Smooth muscle cell (in vitro differentiated cells): Measurements from ENCODE around the gene ABCA3. TPM values are rescaled to one million over a fixed set of nuclear protein-coding genes. Genes with fewer than 3 reads are reported as not detected.
"Not testable (repeated sequence)": the region's sequence is repeated elsewhere in the genome, so short reads cannot be mapped to it uniquely, and the experiment has no call there.

Experiments
- DNase-seq: peaks from one replicate; lab custom pipeline; 2025; ENCODE audit not compliant: unreplicated experiment; lab: John Stamatoyannopoulos, UW
- H2AFZ ChIP-seq: fragments of 200-600 bp; sonication (generic); 2 replicates; pipeline ENCODE4 v1.6.0; 2016; ENCODE audit warnings: antibody characterized with exemption, low read depth, mild to moderate bottlenecking
- H3F3A ChIP-seq: fragments of 200-600 bp; sonication (generic); 2 replicates; pipeline ENCODE4 v1.6.0; 2017; ENCODE audit warnings: antibody characterized with exemption, low read depth
- H3K27ac ChIP-seq: fragments of 200-600 bp; sonication (generic); 2 replicates; pipeline ENCODE4 v1.5.1; 2016; ENCODE audit warnings: low read depth, mild to moderate bottlenecking
- H3K27me3 ChIP-seq: fragments of 200-600 bp; sonication (generic); 2 replicates; pipeline ENCODE4 v1.6.1; 2016; ENCODE audit warnings: low read depth, mild to moderate bottlenecking
- H3K36me3 ChIP-seq: fragments of 200-600 bp; sonication (generic); 2 replicates; pipeline ENCODE4 v1.5.1; 2016; ENCODE audit warnings: low read depth
- H3K4me1 ChIP-seq: fragments of 200-600 bp; sonication (generic); 2 replicates; pipeline ENCODE4 v1.5.1; 2016; ENCODE audit warnings: low read depth
- H3K4me2 ChIP-seq: fragments of 200-600 bp; sonication (generic); 2 replicates; pipeline ENCODE4 v1.6.0; 2016; ENCODE audit warnings: mild to moderate bottlenecking
- H3K4me3 ChIP-seq: fragments of 200-600 bp; sonication (generic); 2 replicates; pipeline ENCODE4 v1.5.1; 2016; ENCODE audit warnings: mild to moderate bottlenecking
- H3K79me2 ChIP-seq: fragments of 200-600 bp; sonication (generic); 2 replicates; pipeline ENCODE4 v1.6.0; 2016; ENCODE audit warnings: low read depth, mild to moderate bottlenecking
- H3K9ac ChIP-seq: fragments of 200-600 bp; sonication (generic); 2 replicates; pipeline ENCODE4 v1.6.0; 2016; ENCODE audit warnings: low read depth
- H3K9me3 ChIP-seq: fragments of 200-600 bp; sonication (generic); replicated peaks from 2 replicates; pipeline ENCODE4 v1.5.1; 2016; ENCODE audit warnings: low read depth
- H4K20me1 ChIP-seq: fragments of 200-600 bp; sonication (generic); 2 replicates; pipeline ENCODE4 v1.6.0; 2016; ENCODE audit warnings: low read depth
- WGBS: methylation state at CpG from one replicate; pipeline ENCODE4 v1.1.7; 2016; ENCODE audit warnings: low lambda C conversion rate; 5-methylcytosine and 5-hydroxymethylcytosine counted together
- polyA plus RNA-seq: library from polyadenylated mRNA; unstranded; fragments of >200 nt; fragmentation: Nextera tagmentation; extraction: Ambion mirVana; gene quantifications from 2 replicates; pipeline ENCODE4 v1.2.1, GENCODE V29; 2016
- total RNA-seq: library from RNA; depleted of rRNA; stranded (reverse); fragments of >200 nt; gene quantifications from 2 replicates; pipeline ENCODE4 v1.2.3, GENCODE V29; 2014
- TF ChIP-seq, protein P1 (sequence below): fragments of 200-600 bp; sonication (generic); IDR thresholded peaks from 2 replicates; pipeline ENCODE4 v1.5.1; 2017; ENCODE audit warnings: borderline replicate concordance, mild to moderate bottlenecking, antibody characterized with exemption; ENCODE audit not compliant: insufficient read depth, poor library complexity, severe bottlenecking

Gene ABCA3
- total and polyA plus RNA-seq, 2 experiments from 2014 or later = 1.4 to 2.2 TPM

DNA sequence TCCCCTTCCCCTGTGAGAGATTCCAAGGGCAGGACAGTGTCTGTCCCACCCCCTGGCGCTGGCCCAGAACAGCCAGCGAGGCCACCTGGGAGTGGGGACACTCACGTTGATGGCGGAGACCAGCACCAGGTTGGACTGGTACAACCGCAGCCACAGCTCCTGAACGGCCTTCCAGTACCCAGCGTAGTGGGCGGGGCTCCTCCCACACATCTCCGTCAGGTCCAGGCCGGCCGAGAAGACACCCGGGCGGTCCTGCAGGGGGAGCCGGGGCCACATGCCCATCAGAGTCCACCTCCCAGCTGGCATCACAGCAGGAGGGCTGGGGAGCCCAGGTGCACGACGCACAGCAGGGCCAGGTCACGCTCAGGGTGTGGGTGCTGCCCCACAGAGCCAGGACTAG lies 96.2 kb downstream of the ABCA3 start:
- TF ChIP-seq, protein P1, sequence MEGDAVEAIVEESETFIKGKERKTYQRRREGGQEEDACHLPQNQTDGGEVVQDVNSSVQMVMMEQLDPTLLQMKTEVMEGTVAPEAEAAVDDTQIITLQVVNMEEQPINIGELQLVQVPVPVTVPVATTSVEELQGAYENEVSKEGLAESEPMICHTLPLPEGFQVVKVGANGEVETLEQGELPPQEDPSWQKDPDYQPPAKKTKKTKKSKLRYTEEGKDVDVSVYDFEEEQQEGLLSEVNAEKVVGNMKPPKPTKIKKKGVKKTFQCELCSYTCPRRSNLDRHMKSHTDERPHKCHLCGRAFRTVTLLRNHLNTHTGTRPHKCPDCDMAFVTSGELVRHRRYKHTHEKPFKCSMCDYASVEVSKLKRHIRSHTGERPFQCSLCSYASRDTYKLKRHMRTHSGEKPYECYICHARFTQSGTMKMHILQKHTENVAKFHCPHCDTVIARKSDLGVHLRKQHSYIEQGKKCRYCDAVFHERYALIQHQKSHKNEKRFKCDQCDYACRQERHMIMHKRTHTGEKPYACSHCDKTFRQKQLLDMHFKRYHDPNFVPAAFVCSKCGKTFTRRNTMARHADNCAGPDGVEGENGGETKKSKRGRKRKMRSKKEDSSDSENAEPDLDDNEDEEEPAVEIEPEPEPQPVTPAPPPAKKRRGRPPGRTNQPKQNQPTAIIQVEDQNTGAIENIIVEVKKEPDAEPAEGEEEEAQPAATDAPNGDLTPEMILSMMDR = no peak
- Histone ChIP-seq H3K9me3 (no peaks in the 10 kb centered on the region), H3K4me1 (no peaks in the 10 kb centered on the region), H3F3A (peaks cover 6% of the 10 kb centered on the region), H3K36me3 (no peaks in the 10 kb centered on the region), H3K79me2 (peaks cover 20% of the 10 kb centered on the region), H3K4me3 (no peak overlapping the region), H3K9ac (no peak overlapping the region), H4K20me1 (no peaks in the 10 kb centered on the region), H3K27ac (no peak overlapping the region), H3K27me3 (no peaks in the 10 kb centered on the region), H3K4me2 (no peak overlapping the region), H2AFZ (no peak overlapping the region)
- 87% methylated on average over 17 of the region's 17 CpGs for WGBS
- DNase-seq = no peak

DNA sequence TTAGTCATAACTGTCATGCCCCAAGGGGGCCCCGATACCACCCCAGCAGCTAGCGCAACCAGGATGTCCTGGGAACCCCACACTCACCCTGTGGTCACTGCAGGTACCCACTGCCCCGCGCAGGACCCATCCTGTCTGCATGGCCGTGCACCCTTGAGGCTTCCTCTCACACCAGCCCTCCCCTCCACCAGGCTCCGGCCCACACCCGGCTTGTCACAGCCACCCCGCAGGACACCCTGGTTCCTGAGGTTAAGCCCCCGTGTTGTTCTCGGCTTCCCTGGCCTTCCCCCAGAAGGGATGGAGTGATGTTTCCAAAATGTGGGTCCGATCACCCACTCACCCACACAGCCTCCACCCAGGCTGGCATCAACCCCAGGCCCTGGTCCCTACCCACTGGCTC lies 96.7 kb downstream of the ABCA3 start:
- no peak for DNase-seq
- Histone ChIP-seq H3K27ac (no peak overlapping the region), H3K4me3 (no peak overlapping the region), H3K9me3 (no peaks in the 10 kb centered on the region), H3K27me3 (no peaks in the 10 kb centered on the region), H3K4me2 (no peak overlapping the region), H3K79me2 (peaks cover 15% of the 10 kb centered on the region), H3K9ac (no peak overlapping the region), H3K4me1 (no peaks in the 10 kb centered on the region), H3F3A (peaks cover 7% of the 10 kb centered on the region), H2AFZ (no peak overlapping the region), H3K36me3 (no peaks in the 10 kb centered on the region), H4K20me1 (no peaks in the 10 kb centered on the region)
- TF ChIP-seq, protein P1 = no peak
- 97% methylated on average over 11 of the region's 11 CpGs for WGBS

DNA sequence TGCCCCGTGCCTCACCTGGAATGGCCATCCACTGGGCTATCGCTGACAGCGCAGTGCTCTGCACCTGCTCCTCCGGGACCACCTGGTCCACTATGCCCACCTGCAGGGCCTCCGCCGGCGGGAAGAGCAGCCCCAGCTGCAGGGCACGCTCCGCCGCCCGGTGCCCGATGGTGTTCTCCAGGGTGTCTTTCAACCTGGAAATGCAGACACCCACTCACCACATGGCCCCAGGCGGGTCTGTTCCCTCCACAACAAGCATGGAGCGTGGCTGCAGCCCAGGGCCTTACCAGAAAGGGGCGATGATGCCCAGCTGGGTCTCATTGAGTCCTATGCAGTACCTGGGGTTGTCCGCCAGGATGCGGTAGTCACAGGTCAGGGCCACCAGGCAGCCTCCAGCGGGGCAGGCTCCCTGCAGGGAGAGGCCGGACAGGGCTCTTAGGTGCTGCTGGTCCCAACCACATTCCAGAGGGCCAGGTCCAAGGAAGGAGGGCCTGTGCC lies 97.4 kb downstream of the ABCA3 start:
- Histone ChIP-seq H3K27me3 (peaks cover 2% of the 10 kb centered on the region), H3K4me3 (no peak overlapping the region), H3K9ac (no peak overlapping the region), H3K4me1 (no peaks in the 10 kb centered on the region), H2AFZ (no peak overlapping the region), H3K36me3 (no peaks in the 10 kb centered on the region), H3K27ac (no peak overlapping the region), H3K79me2 (peaks cover 9% of the 10 kb centered on the region), H4K20me1 (no peaks in the 10 kb centered on the region), H3K4me2 (no peak overlapping the region), H3K9me3 (no peaks in the 10 kb centered on the region), H3F3A (peaks cover 7% of the 10 kb centered on the region)
- TF ChIP-seq, protein P1 = no peak
- no peak for DNase-seq
- 97% methylated on average over 19 of the region's 19 CpGs for WGBS

DNA sequence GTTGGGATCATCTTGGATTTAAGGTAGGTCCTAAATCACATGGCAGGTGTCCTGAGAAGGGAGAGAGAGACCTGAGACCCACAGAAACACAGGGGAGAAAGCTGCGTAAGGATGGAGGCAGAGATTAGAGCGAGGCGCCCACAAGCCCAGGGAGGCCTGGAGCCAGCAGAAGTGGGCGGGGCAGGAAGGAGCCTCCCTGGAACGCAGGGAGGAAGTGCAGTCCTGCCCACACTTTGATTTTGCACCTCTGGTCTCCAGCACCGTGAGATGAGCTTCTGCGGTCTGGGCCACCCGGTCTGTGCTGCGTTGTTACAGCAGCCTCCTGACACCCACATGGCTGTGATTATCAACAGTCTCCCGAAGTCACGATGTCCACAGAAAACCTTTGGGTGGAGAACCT lies 97.9 kb downstream of the ABCA3 start:
- 96% methylated on average over 11 of the region's 11 CpGs for WGBS
- H3K9ac ChIP-seq = no peak overlapping the region
- H3K36me3 ChIP-seq = no peaks in the 10 kb centered on the region
- peaks cover 7% of the 10 kb centered on the region for H3F3A ChIP-seq
- no peak overlapping the region for H3K4me3 ChIP-seq
- peaks cover 7% of the 10 kb centered on the region for H3K27me3 ChIP-seq
- TF ChIP-seq, protein P1 = no peak
- H3K27ac ChIP-seq = no peak overlapping the region
- H2AFZ ChIP-seq = no peak overlapping the region
- peaks cover 4% of the 10 kb centered on the region for H3K79me2 ChIP-seq
- H3K4me2 ChIP-seq = no peak overlapping the region
- peaks cover 2% of the 10 kb centered on the region for H3K4me1 ChIP-seq
- no peaks in the 10 kb centered on the region for H3K9me3 ChIP-seq
- H4K20me1 ChIP-seq = peaks cover 4% of the 10 kb centered on the region
- no peak for DNase-seq

DNA sequence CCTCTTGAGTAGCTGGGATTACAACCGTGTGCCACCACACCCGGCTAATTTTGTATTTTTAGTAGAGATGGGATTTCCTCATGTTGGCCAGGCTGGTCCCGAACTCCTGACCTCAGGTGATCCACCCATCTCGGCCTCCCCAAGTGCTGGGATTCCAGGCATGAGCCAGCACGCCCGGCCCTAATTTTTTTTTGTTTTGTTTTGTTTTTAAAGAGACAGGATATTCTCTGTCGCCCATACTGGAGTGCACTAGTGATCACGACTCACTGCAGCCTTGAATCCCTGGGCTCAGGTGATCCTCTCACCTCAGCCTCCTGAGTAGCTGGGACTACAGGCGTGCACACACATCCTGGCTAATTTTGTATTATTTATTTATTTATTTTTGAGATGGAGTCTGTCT lies 100.2 kb downstream of the ABCA3 start:
- not testable (repeated sequence) for H3K4me2 ChIP-seq, H3F3A ChIP-seq, H3K79me2 ChIP-seq, H3K9ac ChIP-seq, H3K4me3 ChIP-seq, H3K27ac ChIP-seq, H2AFZ ChIP-seq, H3K9me3 ChIP-seq, H3K36me3 ChIP-seq, DNase-seq
- 95% methylated on average over 9 of the region's 9 CpGs for WGBS
- Histone ChIP-seq H3K27me3 (peaks cover 23% of the 10 kb centered on the region), H3K4me1 (peaks cover 17% of the 10 kb centered on the region), H4K20me1 (peaks cover 21% of the 10 kb centered on the region)
